ENCODE measurements around the gene METTL17.
"Not testable (repeated sequence)": the region's sequence is repeated elsewhere in the genome, so short reads cannot be mapped to it uniquely, and the experiment has no call there.

- TF ChIP-seq POLR2A (IDR thresholded peaks at IDR 0.05; ENCODE audit: low read depth, low read length); CTCF (IDR thresholded peaks at IDR 0.05; ENCODE audit: extremely low read depth in 1 of 2, insufficient read depth in 1 of 2, low read depth in 1 of 2, low read length in 2 of 2); JUN (IDR thresholded peaks at IDR 0.05; ENCODE audit: borderline replicate concordance, insufficient read depth, insufficient read length, low read depth); POLR2AphosphoS5 (IDR thresholded peaks at IDR 0.05; ENCODE audit: insufficient read depth, low read depth, low read length); EZH2 (IDR thresholded peaks at IDR 0.05; ENCODE audit: borderline replicate concordance, low read depth, low read length, severe bottlenecking); MAX (IDR thresholded peaks at IDR 0.05; ENCODE audit: insufficient read depth, insufficient read length): not testable (repeated sequence)
Observed at GRCh38 chr14:20985650-20986049, 4.1 kb upstream of the METTL17 start.

Measured in endothelial cell of umbilical vein (primary cell).